GM18867 (cell line): ENCODE results near the gene ZNF273.
A peak's percentile ranks its signal among the peaks of the same experiment; 100 is the strongest.
"Not testable (repeated sequence)": the region's sequence is repeated elsewhere in the genome, so short reads cannot be mapped to it uniquely, and the experiment has no call there.

ENCODE experiments used
- ATAC-seq: cut with Tn5 transposase; IDR thresholded peaks from one replicate; pipeline ENCODE4 v1.9.1; 2021; ENCODE audit warnings: mild to moderate bottlenecking, moderate library complexity; ENCODE audit not compliant: unreplicated experiment

The ZNF273 gene

GRCh38 chr7:64902806-64903721 is at the start of gene ZNF273:
Gene ZNF273, plus strand, starts transcription at chr7:64903273. Its CDS starts 45 bp downstream, at chr7:64903318.
- ATAC-seq: peak; percentile 100

DNA sequence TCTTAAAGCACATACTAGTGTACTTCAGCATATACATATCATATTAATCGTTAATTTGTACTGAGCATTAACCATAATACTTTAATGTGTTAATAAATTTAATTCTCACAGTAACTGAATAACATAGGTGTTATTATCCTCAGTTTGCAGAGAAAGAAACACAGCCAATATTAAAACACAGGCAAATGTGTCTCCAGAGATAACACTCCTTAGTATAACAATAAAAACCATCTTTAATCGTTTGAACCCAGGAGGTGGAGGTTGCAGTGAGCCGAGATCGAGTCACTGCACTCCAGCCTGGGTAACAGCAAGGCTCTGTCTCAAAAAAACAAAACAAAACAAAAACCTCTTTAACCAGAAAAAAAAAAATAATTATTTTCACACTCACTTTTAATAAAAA is 49.4 kb upstream of the ZNF273 start:
- ATAC-seq: no peak

- ATAC-seq: no peak
These were observed 48.1 kb upstream of the ZNF273 start for GRCh38 chr7:64854969-64855368.

- no peak for ATAC-seq
These were observed 40.1 kb upstream of the ZNF273 start for GRCh38 chr7:64863021-64863420.

GRCh38 chr7:64863530-64863929 is 39.5 kb upstream of the ZNF273 start:
- ATAC-seq: not testable (repeated sequence)

DNA sequence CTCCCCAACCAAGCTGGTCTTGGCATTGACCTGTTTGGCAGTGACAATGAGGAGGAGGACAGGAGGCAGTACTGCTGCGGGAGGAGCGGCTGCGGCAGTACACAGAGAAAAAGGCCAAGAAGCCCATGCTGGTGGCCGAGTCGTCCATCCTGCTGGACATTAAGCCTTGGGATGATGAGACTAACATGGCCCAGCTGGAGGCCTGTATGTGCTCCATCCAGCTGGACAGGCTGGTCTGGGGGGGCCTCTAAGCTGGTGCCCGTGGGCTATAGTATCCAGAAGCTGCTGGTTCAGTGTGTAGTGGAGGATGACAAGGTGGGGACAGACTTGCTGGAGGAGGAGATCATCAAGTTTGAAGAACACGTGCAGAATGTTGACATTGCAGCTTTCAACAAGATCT is 39.1 kb upstream of the ZNF273 start:
- no peak for ATAC-seq

DNA sequence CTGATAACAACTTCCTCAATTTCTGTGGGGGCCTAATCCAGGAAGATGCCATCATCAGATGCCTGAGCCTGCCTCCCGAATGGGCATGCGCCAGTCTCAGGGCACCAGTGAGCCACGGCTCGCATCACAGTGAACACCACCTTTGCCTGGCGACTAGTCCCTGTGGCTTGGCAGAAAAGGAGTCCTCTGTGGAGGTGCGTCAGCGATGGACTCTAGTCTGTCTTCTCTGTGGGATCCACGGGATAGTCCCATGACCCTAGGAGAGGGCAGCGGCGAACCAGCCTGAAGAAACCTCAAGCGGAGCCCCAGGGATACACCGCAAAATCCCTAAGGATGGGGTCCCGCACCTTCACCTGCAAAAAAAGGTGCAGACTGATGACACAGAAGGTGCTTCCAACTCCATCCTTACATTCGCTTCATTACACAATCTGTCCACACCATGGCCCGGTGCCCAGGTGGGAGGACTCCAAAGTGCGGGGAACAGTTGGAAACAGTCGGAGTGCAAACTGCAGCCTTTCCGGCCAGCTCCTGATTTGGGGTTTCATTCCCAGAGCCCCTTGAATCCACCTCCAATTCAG is 35.1 kb upstream of the ZNF273 start:
- ATAC-seq: no peak

- ATAC-seq: no peak
These were observed 34.6 kb upstream of the ZNF273 start for GRCh38 chr7:64868499-64868898.

GRCh38 chr7:64869121-64869725 is 33.9 kb upstream of the ZNF273 start:
- no peak for ATAC-seq

- no peak for ATAC-seq
These were observed 33.0 kb upstream of the ZNF273 start for GRCh38 chr7:64869912-64870562.

DNA sequence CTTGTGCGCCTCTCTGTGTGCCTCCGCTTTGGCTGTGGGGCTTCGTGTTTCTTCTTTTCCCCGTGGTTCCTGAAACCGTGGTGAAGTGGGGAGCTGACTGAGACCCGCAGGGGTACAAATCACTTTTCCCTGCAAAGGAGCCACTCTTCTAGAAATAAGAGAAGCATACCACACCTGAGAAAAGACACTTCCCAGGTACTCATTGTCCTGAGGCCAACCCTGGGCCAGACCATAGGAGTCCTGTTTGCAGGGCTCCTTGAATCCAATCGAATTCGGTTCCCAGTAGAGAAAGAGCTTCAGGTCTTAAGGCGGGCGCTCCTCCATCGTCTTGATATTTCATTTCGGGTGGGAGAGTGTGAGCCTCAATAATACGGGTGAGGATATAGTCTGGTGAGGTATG is 32.4 kb upstream of the ZNF273 start:
- no peak for ATAC-seq

DNA sequence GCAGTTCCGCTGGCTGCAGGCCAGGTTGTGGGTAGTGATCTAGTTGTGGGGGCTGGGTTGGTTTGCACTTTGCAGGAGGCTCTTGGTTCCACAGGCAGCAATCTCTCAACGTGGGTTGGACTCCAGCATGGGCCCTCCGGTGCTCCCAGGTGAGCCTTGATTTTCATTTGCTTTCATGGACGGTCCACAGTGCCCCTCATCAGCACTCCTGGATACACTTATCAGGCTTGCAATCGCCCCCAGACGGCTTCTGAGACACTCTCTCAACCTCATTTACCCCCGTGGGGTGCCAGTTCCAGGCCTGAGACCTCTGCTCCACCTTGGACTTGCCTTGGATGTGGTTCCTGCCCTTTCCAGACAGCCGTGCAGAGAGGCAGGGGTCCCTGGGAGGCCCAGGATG is 31.3 kb upstream of the ZNF273 start:
- ATAC-seq: no peak

DNA sequence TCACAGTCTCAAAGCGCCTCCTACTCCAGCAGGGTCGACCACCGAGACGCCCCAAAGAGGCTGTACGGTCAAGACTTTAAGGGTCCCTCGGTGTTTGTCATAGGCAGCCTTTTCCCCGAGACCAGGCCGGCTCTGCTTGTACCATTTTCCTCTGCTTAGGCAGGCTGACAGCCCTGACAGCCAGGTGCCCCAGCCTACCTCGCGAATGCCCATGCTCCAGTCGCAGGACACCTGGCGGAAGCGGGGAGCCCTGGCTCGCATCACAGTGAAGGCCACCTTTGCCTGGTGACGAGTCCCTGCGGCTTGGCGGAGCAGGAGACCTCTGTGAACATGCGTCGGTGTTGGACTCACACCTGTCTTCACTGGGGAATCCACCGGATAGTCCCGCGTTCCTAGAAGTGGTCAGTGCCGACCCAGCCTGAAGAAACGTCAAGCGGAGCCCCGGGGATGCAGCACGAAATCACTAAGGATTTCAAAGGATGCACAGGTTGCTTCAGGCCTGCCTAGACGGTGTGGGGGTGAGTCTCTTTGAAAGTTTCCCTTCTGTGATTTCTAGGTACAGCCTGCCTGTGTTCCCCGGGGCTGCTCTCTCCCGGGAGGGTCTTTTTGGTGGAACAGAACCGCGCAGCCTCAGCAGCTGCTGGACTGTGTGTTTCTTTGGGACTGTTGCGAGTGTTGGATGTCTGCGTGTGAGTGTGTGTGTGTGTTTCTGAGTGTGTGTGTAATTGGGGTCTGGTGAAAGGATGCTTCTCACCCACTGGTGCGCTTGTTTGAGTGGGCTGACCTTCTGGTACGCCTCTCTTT is 30.5 kb upstream of the ZNF273 start:
- ATAC-seq: no peak

DNA sequence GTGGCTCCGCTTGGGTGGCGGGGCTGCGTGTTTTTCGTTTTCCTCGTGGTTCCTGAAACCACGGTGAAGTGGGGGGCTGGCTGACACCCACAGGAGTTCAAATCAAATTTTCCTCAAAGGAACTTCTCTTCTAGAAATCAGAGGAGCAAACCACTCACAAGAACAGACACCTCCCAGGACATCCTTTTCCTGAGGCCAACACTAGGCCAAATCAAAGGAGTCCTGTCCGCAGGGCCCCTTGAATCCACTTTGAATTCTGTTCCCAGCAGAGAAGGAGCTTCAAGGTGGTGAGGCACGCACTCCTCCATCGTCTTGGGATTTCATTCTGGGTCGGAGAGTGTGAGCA is 29.9 kb upstream of the ZNF273 start:
- no peak for ATAC-seq

- no peak for ATAC-seq
These were observed 29.6 kb upstream of the ZNF273 start for GRCh38 chr7:64873517-64873916.

GRCh38 chr7:64874114-64874513 is 29.0 kb upstream of the ZNF273 start:
- ATAC-seq: no peak

DNA sequence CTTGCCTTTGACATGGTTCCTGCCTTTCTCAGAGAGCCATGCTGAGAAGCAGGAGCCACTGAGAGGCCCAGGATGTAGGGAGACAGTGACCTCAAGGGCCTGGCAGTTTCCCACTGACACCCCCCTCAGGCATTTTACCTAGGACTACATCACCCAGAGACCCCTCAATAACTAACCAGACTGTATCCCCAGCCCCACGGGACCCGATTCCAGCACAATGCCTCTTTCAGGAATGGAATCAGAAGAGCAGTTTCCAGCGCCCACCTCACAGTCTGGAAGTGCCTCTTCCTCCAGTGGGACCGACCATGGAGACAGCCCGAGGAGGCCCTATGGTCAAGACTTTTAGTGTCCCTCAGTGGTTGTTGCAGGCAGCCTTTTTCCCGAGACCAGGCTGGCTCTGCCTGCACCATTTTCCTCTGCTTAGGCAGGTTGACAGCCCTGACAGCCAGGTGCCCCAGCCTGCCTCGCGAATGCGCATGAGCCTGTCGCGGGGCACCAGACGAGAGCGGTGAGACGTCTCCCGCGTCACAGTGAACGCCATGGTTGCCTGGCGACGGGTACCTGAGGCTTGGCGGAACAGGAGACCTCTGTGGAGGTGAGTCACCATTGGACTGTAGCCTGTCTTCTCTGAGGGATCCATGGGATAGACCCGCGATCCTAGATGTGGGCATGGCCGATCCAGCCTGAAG is 28.4 kb upstream of the ZNF273 start:
- no peak for ATAC-seq

GRCh38 chr7:64875258-64875657 is 27.8 kb upstream of the ZNF273 start:
- no peak for ATAC-seq

DNA sequence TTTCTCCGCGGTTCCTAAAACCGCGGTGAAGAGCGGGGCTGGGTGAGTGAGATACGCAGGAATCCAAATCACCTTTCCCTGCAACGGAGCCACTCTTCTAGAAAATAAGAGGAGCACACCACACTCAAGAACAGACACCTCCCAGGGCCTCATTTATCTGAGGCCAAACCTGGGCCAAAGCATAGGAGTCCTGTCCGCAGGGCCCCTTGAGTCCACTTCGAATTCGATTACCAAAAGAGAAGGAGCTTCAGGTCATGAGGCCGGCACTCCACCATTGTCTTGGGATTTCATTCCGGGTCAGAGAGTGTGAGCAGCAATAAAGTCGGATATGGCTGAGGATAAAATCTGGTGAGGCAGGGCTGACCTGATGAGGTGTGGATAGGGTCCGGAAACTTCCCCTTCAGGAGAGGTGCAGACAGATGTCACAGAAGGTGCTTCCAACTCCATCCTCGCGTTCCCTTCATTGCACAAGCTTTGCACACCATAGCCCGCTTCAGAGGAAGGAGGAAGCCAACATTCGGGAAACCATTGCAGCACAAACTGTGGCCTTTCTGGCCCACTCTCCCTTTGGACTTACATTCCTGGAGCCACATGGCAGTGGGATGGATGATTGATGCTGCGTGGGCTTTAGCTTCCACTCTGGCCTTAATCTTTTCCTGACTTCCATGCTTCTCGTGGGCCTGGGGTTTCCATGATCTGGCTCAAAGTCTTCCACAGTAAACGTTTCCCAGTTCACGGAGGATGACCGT is 27.2 kb upstream of the ZNF273 start:
- ATAC-seq: no peak
